Activated B cell treated with CpG ODN at 0.5 μM for 24 hours (primary cell): ENCODE results near the gene PCNX3. TPM values are rescaled to one million over a fixed set of nuclear protein-coding genes. Genes with fewer than 3 reads are reported as not detected.

ENCODE experiments used
- ATAC-seq: fragments of 200-7000 bp; cut with Tn5 transposase; one replicate; pipeline ENCODE4 v1.10.0; 2021; ENCODE audit warnings: low read depth, mild to moderate bottlenecking, moderate library complexity
- CTCF ChIA-PET: fragments of 350-600 bp; sonication (Branson Sonifier 250); formaldehyde crosslinking; loops from one replicate; lab custom pipeline; 2021; ENCODE audit warnings: antibody characterized with exemption; lab: Charles Lee
- POLR2A ChIA-PET: fragments of 350-600 bp; sonication (Branson Sonifier 250); formaldehyde crosslinking; loops from one replicate; lab custom pipeline; 2021; ENCODE audit warnings: antibody characterized with exemption; lab: Charles Lee
- DNase-seq: peaks from one replicate; pipeline ENCODE4 v3.0.0; 2022
- H3K27ac Mint-ChIP-seq: one replicate; pipeline ENCODE4 v1.8.0; 2020; ENCODE audit warnings: mixed read lengths
- H3K27me3 Mint-ChIP-seq: one replicate; pipeline ENCODE4 v1.8.0; 2021; ENCODE audit warnings: mixed read lengths
- H3K36me3 Mint-ChIP-seq: one replicate; pipeline ENCODE4 v1.8.0; 2021; ENCODE audit warnings: low read depth, mixed read lengths
- H3K4me1 Mint-ChIP-seq: one replicate; pipeline ENCODE4 v1.8.0; 2021; ENCODE audit warnings: mixed read lengths
- H3K4me3 Mint-ChIP-seq: one replicate; pipeline ENCODE4 v1.8.0; 2020; ENCODE audit warnings: mild to moderate bottlenecking, mixed read lengths
- H3K9me3 Mint-ChIP-seq: one replicate; pipeline ENCODE4 v1.8.0; 2020; ENCODE audit warnings: mixed read lengths
- intact Hi-C: fragments of 100-400 bp; cut with micrococcal nuclease; formaldehyde crosslinking; loops from one replicate; pipeline ENCODE4 v1.15.1; 2024
- total RNA-seq: library from RNA; stranded (reverse); gene quantifications from 2 replicates; pipeline ENCODE4 v1.2.3, GENCODE V29; 2022
- TF ChIP-seq, protein P1 (sequence below): fragments of 200-600 bp; IDR thresholded peaks from one replicate; pipeline ENCODE4 v1.8.0; 2022; ENCODE audit warnings: antibody characterized with exemption, mild to moderate bottlenecking

PCNX3 gene
- total RNA-seq, 1 donor from 2014 or later, result 51.4 TPM

DNA sequence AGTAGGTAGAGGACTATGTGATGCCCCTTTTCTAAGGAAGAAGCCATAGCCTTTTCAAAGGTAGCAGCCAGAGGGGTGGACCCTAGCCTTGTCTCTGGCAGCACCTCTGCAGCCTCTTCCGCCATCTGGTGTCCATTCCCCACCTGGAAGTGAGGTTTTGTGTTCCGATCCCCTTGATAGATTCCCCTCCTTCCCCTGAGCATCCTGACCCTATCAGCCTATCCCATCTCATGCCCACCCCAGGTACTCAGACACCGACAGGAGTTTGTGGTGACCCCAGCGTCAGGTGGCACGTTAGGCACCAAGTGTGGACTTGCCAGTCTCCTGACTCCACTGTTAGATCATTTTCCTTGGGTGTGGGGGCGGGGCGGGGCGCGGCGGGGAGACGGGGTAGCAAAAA is 43.6 kb upstream of the PCNX3 start:
- peaks cover 25% of the 10 kb centered on the region for H3K36me3 Mint-ChIP-seq
- H3K27me3 Mint-ChIP-seq, result no peaks in the 10 kb centered on the region
- H3K9me3 Mint-ChIP-seq, result no peaks in the 10 kb centered on the region
- TF ChIP-seq, protein P1, sequence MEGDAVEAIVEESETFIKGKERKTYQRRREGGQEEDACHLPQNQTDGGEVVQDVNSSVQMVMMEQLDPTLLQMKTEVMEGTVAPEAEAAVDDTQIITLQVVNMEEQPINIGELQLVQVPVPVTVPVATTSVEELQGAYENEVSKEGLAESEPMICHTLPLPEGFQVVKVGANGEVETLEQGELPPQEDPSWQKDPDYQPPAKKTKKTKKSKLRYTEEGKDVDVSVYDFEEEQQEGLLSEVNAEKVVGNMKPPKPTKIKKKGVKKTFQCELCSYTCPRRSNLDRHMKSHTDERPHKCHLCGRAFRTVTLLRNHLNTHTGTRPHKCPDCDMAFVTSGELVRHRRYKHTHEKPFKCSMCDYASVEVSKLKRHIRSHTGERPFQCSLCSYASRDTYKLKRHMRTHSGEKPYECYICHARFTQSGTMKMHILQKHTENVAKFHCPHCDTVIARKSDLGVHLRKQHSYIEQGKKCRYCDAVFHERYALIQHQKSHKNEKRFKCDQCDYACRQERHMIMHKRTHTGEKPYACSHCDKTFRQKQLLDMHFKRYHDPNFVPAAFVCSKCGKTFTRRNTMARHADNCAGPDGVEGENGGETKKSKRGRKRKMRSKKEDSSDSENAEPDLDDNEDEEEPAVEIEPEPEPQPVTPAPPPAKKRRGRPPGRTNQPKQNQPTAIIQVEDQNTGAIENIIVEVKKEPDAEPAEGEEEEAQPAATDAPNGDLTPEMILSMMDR, result no peak
- POLR2A ChIA-PET, result interaction anchor here (0.5 to 5.7 kb wide), 16 partner anchors 17 to 460 kb away, joined by 3 to 112 read pairs (median 6); partner anchors contain the start of genes KAT5, MALAT1, MAP3K11 and PCNX3
- DNase-seq (no peak), ATAC-seq (no peak)
- peaks cover 71% of the 10 kb centered on the region for H3K4me1 Mint-ChIP-seq
- peak overlapping the region; percentile 99 for H3K4me3 Mint-ChIP-seq
- CTCF ChIA-PET, result interaction anchor here (0.9 to 5.1 kb wide), 7 partner anchors 14 to 66 kb away, joined by 3 to 67 read pairs (median 5); partner anchors contain the start of genes KCNK7, PCNX3 and SIPA1
- intact Hi-C loops, result loop anchor here (5.0 kb wide), 3 partner anchors 285 to 545 kb away; partner anchors contain the start of genes CFL1, SNX15 and SYVN1
- peak overlapping the region; percentile 85 for H3K27ac Mint-ChIP-seq

DNA sequence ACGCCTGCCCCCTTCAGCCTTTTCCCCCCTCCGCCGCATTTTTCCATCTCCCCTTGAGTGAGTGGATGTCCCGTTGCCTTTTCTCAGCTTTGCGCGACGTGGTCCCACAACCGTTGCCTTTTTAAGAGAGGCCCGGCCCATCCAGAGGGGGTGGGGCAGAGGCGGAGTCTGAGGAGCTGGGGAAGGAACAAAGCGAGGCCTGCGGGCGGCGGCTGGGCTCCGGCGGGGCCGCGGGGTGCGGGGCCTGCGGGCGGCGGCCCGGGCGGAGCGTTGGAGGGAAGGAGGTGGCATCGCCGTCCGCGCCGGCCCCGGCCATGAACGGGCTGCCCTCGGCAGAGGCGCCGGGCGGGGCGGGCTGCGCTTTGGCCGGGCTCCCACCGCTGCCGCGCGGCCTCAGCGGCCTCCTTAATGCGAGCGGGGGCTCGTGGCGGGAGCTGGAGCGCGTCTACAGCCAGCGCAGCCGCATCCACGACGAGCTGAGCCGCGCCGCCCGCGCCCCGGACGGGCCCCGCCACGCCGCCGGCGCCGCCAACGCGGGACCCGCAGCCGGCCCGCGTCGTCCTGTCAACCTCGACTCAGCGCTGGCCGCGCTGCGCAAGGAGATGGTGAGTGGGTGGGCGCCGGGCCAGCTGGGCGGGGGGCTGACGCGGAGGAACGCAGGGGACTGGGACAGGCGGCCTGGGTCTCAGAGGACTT is 43.1 kb upstream of the PCNX3 start, which contains the start of gene FAM89B:
FAM89B (plus strand) TSS at position 183 of the 696 bp plus-strand sequence; CDS start at position 315, 132 bp downstream.
- CTCF ChIA-PET, result interaction anchor here (0.9 to 5.1 kb wide), 7 partner anchors 14 to 66 kb away, joined by 3 to 67 read pairs (median 5); partner anchors contain the start of genes KCNK7, PCNX3 and SIPA1
- peaks cover 23% of the 10 kb centered on the region for H3K36me3 Mint-ChIP-seq

DNA sequence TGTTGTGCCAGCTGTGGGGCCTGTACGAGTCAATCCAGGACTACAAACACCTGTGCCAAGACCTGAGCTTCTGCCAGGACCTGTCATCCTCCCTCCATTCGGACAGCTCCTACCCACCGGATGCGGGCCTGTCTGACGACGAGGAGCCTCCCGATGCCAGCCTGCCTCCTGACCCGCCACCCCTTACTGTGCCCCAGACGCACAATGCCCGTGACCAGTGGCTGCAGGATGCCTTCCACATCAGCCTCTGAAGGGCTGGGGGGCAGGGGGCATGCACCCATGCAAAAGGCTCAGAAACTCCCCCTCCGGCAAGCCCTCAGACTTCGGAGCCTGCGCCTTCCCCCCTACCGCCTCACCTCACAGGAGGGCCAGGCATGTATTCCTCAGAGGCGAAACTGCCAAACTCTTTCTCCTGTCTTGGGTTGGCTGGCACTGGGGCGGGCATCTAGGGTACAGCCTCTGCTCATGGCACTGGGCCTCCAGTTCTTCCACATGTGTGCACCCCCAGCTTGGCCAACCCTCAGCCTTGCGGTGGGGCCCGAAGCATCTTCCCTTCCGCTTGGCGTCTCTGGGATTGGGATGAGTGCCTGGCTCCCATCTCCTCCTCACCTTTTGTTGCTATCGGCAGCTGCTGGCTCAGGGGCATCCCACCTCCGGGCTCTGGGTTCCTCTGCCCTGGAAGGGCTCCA is 42.0 kb upstream of the PCNX3 start:
- Mint-ChIP-seq H3K27me3 (no peaks in the 10 kb centered on the region), H3K27ac (peak overlapping the region; percentile 90), H3K36me3 (peaks cover 23% of the 10 kb centered on the region), H3K9me3 (no peaks in the 10 kb centered on the region), H3K4me3 (peak overlapping the region; percentile 83), H3K4me1 (peaks cover 77% of the 10 kb centered on the region)
- no peak for ATAC-seq
- TF ChIP-seq, protein P1, result no peak
- DNase-seq, result no peak
- intact Hi-C loops, result loop anchor here (1.0 to 5.0 kb wide), 8 partner anchors 15 to 546 kb away; partner anchors contain the start of genes CFL1, PCNX3, SNX15 and SYVN1
- ChIA-PET CTCF (interaction anchor here (0.9 to 5.1 kb wide), 5 partner anchors 15 to 42 kb away, joined by 3 to 67 read pairs (median 5); partner anchors contain the start of genes KCNK7 and PCNX3), POLR2A (interaction anchor here (0.8 to 5.7 kb wide), 7 partner anchors 15 to 90 kb away, joined by 4 to 112 read pairs (median 22); partner anchors contain the start of genes MAP3K11, PCNX3, RELA and SIPA1)

More for the DNA sequence above, 43.1 kb upstream of the PCNX3 start, which contains the start of gene FAM89B:
- H3K27ac Mint-ChIP-seq, result peak within 1 kb of the TSS; percentile 90
- ATAC-seq (peak; percentile 8), DNase-seq (peak; percentile 81)
- no peaks in the 10 kb centered on the region for H3K9me3 Mint-ChIP-seq
- intact Hi-C loops, result loop anchor here (5.0 kb wide), 3 partner anchors 285 to 545 kb away; partner anchors contain the start of genes CFL1, SNX15 and SYVN1
- H3K27me3 Mint-ChIP-seq, result no peaks in the 10 kb centered on the region
- H3K4me1 Mint-ChIP-seq, result peaks cover 73% of the 10 kb centered on the region
- POLR2A ChIA-PET, result interaction anchor here (0.5 to 5.7 kb wide), 20 partner anchors 16 to 480 kb away, joined by 3 to 112 read pairs (median 6); partner anchors contain the start of genes DPF2, KAT5, MALAT1 and MAP3K11
- TF ChIP-seq, protein P1, result no peak
- H3K4me3 Mint-ChIP-seq, result peak within 1 kb of the TSS; percentile 99

DNA sequence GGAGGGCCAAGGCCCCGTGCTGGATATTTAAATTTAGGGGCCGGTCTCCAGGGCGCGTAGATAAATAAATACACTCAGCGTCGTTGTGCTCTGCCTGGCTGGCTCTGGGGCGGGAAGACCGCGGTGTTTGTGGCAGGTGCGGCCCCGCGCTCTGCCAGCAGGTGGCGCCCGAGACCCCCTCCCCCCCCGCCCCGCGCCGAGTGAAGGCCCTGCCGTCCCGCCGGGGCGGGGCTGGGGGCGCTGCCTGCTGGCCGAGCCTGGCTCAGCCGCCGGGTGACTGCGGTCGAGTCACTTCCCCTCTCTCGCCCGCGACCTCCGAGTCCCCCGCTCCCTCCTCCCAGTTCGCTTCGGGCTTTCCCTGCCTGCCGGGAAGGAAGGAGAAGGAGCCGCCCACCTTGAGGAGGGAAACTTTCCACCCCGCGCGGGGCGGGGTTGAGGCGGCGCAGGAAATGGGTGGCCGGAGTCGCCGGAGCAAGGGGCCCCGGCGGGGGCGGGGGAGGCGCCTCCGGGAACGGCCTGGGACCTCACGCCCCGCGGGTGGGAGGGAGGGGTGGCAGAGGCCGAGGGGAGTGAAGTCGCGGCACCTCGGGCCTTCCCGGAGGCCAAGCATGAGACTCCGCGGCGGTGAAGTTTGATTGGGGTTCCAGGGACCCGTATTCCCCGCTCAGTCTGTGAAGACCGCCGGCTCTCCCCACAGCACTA is 41.3 kb upstream of the PCNX3 start:
- Mint-ChIP-seq H3K4me1 (peaks cover 75% of the 10 kb centered on the region), H3K36me3 (peaks cover 25% of the 10 kb centered on the region), H3K27me3 (no peaks in the 10 kb centered on the region), H3K27ac (peak overlapping the region; percentile 93), H3K4me3 (peak overlapping the region; percentile 91), H3K9me3 (no peaks in the 10 kb centered on the region)
- ATAC-seq, result peak; percentile 26
- peak; percentile 87 for DNase-seq
- TF ChIP-seq, protein P1, result peak; percentile 84
- POLR2A ChIA-PET, result interaction anchor here (1.5 to 5.7 kb wide), 9 partner anchors 15 to 76 kb away, joined by 4 to 239 read pairs (median 30); partner anchors contain the start of genes KCNK7, MALAT1, MAP3K11 and PCNX3
- intact Hi-C loops, result loop anchor here (1.0 to 5.0 kb wide), 8 partner anchors 14 to 547 kb away; partner anchors contain the start of genes CFL1, PCNX3, SNX15 and SYVN1
- CTCF ChIA-PET, result interaction anchor here (0.9 to 5.1 kb wide), 5 partner anchors 12 to 34 kb away, joined by 3 to 67 read pairs (median 5); partner anchors contain the start of gene KCNK7
